Measurements from ENCODE around the gene ADM2.

- TF ChIP-seq, protein P1, sequence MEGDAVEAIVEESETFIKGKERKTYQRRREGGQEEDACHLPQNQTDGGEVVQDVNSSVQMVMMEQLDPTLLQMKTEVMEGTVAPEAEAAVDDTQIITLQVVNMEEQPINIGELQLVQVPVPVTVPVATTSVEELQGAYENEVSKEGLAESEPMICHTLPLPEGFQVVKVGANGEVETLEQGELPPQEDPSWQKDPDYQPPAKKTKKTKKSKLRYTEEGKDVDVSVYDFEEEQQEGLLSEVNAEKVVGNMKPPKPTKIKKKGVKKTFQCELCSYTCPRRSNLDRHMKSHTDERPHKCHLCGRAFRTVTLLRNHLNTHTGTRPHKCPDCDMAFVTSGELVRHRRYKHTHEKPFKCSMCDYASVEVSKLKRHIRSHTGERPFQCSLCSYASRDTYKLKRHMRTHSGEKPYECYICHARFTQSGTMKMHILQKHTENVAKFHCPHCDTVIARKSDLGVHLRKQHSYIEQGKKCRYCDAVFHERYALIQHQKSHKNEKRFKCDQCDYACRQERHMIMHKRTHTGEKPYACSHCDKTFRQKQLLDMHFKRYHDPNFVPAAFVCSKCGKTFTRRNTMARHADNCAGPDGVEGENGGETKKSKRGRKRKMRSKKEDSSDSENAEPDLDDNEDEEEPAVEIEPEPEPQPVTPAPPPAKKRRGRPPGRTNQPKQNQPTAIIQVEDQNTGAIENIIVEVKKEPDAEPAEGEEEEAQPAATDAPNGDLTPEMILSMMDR (conservative IDR thresholded peaks at IDR 0.05 in 1 of 2, IDR thresholded peaks at IDR 0.05 in 1 of 2; ENCODE audit: extremely low read depth in 1 of 2, insufficient read depth in 1 of 2, low read depth in 1 of 2, low read length in 2 of 2): no peak
- TF ChIP-seq EZH2 (IDR thresholded peaks at IDR 0.05; ENCODE audit: borderline replicate concordance, low read length): no peak
These were observed 18.0 kb upstream of the ADM2 start for GRCh38 chr22:50463188-50463900.
